Neural progenitor cell (in vitro differentiated cells): Measurements from ENCODE around the gene RPN2. TPM values are rescaled to one million over a fixed set of nuclear protein-coding genes. Genes with fewer than 3 reads are reported as not detected.

ENCODE experiments used
- DNase-seq: peaks from one replicate; pipeline ENCODE4 v3.0.0-alpha.2; 2016; ENCODE audit warnings: low spot score
- H2AFZ ChIP-seq: fragments of 200-600 bp; sonication (generic); replicated peaks from 2 replicates; pipeline ENCODE4 v1.6.1; 2016; ENCODE audit warnings: antibody characterized with exemption
- H3F3A ChIP-seq: fragments of 200-600 bp; sonication (generic); 2 replicates; pipeline ENCODE4 v1.6.1; 2016; ENCODE audit warnings: antibody characterized with exemption, low read depth
- H3K27ac ChIP-seq: fragments of 200-600 bp; sonication (generic); 2 replicates; pipeline ENCODE4 v1.5.1; 2016; ENCODE audit warnings: mild to moderate bottlenecking
- H3K27me3 ChIP-seq: fragments of 200-600 bp; sonication (generic); 2 replicates; pipeline ENCODE4 v1.6.1; 2016; ENCODE audit warnings: mild to moderate bottlenecking, moderate library complexity
- H3K36me3 ChIP-seq: fragments of 200-600 bp; sonication (generic); 2 replicates; pipeline ENCODE4 v1.5.1; 2016
- H3K4me1 ChIP-seq: fragments of 200-600 bp; sonication (generic); 2 replicates; pipeline ENCODE4 v1.6.1; 2016; ENCODE audit warnings: mixed run types
- H3K4me2 ChIP-seq: fragments of 200-600 bp; sonication (generic); 2 replicates; pipeline ENCODE4 v1.6.1; 2016
- H3K4me3 ChIP-seq: fragments of 200-600 bp; sonication (generic); 2 replicates; pipeline ENCODE4 v1.5.1; 2016
- H3K79me2 ChIP-seq: fragments of 200-600 bp; sonication (generic); 2 replicates; pipeline ENCODE4 v1.6.1; 2016; ENCODE audit warnings: low read depth
- H3K9ac ChIP-seq: fragments of 200-600 bp; sonication (generic); 2 replicates; pipeline ENCODE4 v1.6.1; 2016
- H3K9me3 ChIP-seq: fragments of 200-600 bp; sonication (generic); 2 replicates; pipeline ENCODE4 v1.5.1; 2016; ENCODE audit warnings: low read depth
- H4K20me1 ChIP-seq: fragments of 200-600 bp; sonication (generic); 2 replicates; pipeline ENCODE4 v1.6.1; 2016; ENCODE audit warnings: low read depth
- H3K27ac Mint-ChIP-seq: 3 replicates; pipeline ENCODE4 v1.8.0; 2021; ENCODE audit warnings: mixed read lengths
- H3K27me3 Mint-ChIP-seq: 2 replicates; pipeline ENCODE4 v1.8.0; 2022; ENCODE audit warnings: low read depth, mild to moderate bottlenecking, inconsistent platforms, moderate library complexity, mixed read lengths; ENCODE audit not compliant: insufficient read depth
- H3K36me3 Mint-ChIP-seq: 3 replicates; pipeline ENCODE4 v1.8.0; 2021; ENCODE audit warnings: mixed read lengths
- H3K4me1 Mint-ChIP-seq: 3 replicates; pipeline ENCODE4 v1.8.0; 2021; ENCODE audit warnings: mixed read lengths
- H3K4me3 Mint-ChIP-seq: 3 replicates; pipeline ENCODE4 v1.8.0; 2021; ENCODE audit warnings: mild to moderate bottlenecking, moderate library complexity, mixed read lengths
- H3K9me3 Mint-ChIP-seq: 3 replicates; pipeline ENCODE4 v1.8.0; 2020; ENCODE audit warnings: mixed read lengths
- EZH2 ChIP-seq: fragments of 200-600 bp; sonication (generic); IDR thresholded peaks from 2 replicates; pipeline ENCODE4 v1.6.1; 2017; ENCODE audit warnings: antibody characterized with exemption, mild to moderate bottlenecking, moderate library complexity
- EZH2phosphoT487 ChIP-seq: fragments of 200-600 bp; sonication (generic); IDR thresholded peaks from 2 replicates; pipeline ENCODE4 v1.6.1; 2017; ENCODE audit warnings: antibody characterized with exemption
- total RNA-seq: library from RNA; depleted of rRNA; stranded (reverse); fragments of >200 nt; gene quantifications from 2 replicates; pipeline ENCODE4 v1.2.3, GENCODE V29; 2015; ENCODE audit warnings: low replicate concordance
- TF ChIP-seq, protein P1 (sequence below): fragments of 200-600 bp; sonication (generic); IDR thresholded peaks from 2 replicates; pipeline ENCODE4 v1.5.1; 2017; ENCODE audit warnings: antibody characterized with exemption, mild to moderate bottlenecking

Gene RPN2
- total RNA-seq, 1 donor from 2014 or later: 249 TPM

DNA sequence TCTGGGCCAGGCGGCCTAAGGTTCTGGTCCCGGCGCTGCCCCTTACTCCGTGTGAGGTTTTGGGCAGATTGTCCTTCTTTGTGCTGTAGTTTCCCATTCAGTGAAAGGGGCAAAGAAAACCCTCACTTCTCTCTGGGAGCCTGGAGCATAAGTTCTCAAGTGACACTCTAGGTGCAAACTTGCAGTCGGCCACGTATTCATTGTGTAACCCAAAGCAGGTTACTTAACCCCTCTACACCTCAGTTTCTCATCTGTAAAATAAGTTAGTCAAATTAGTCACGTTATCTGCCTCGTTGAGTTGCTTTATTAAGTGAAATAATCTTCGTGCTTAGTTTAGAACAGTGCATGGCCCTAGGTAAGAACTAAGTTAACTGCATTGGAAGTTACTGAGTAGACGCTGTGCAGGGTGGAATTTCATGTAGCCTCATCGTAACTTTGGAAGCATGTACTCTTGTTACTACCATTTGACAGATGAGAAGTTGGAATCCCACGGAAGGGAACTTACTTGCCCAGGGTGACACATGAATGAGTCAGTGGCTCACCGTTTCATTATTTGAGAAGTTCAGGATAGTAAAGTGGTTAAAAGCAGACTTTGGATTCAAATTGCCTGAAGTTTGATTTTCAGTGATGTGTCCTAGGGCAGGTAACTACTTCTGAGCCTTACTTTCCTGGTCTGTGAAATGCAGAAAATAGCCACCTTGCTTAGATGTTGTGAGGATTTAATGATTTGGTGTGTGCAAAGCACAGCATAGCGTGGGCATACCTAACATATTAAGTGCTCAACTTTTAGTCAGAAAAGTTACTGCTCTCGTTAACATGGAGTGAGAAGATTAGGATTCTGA is 774 bp downstream of the RPN2 start:
- H3K4me2 ChIP-seq: peak overlapping the region; percentile 92
- peaks cover 9% of the 10 kb centered on the region for H3K36me3 Mint-ChIP-seq
- H3F3A ChIP-seq: peaks cover 12% of the 10 kb centered on the region
- H3K27me3 ChIP-seq: no peaks in the 10 kb centered on the region
- H3K9me3 Mint-ChIP-seq: no peaks in the 10 kb centered on the region
- H3K27me3 Mint-ChIP-seq: peaks cover 5% of the 10 kb centered on the region
- no peak for DNase-seq
- H2AFZ ChIP-seq: peak overlapping the region; percentile 66
- peak overlapping the region; percentile 92 for H3K27ac ChIP-seq
- TF ChIP-seq, protein P1, sequence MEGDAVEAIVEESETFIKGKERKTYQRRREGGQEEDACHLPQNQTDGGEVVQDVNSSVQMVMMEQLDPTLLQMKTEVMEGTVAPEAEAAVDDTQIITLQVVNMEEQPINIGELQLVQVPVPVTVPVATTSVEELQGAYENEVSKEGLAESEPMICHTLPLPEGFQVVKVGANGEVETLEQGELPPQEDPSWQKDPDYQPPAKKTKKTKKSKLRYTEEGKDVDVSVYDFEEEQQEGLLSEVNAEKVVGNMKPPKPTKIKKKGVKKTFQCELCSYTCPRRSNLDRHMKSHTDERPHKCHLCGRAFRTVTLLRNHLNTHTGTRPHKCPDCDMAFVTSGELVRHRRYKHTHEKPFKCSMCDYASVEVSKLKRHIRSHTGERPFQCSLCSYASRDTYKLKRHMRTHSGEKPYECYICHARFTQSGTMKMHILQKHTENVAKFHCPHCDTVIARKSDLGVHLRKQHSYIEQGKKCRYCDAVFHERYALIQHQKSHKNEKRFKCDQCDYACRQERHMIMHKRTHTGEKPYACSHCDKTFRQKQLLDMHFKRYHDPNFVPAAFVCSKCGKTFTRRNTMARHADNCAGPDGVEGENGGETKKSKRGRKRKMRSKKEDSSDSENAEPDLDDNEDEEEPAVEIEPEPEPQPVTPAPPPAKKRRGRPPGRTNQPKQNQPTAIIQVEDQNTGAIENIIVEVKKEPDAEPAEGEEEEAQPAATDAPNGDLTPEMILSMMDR: no peak
- TF ChIP-seq EZH2phosphoT487: no peak
- TF ChIP-seq EZH2: no peak
- peaks cover 4% of the 10 kb centered on the region for H3K4me1 ChIP-seq
- H4K20me1 ChIP-seq: peaks cover 49% of the 10 kb centered on the region
- H3K4me1 Mint-ChIP-seq: peaks cover 13% of the 10 kb centered on the region
- peaks cover 59% of the 10 kb centered on the region for H3K79me2 ChIP-seq
- no peaks in the 10 kb centered on the region for H3K9me3 ChIP-seq
- peak overlapping the region; percentile 94 for H3K9ac ChIP-seq
- H3K4me3 ChIP-seq: peak overlapping the region; percentile 93
- H3K36me3 ChIP-seq: no peaks in the 10 kb centered on the region
- peak overlapping the region; percentile 99 for H3K27ac Mint-ChIP-seq
- peak overlapping the region; percentile 88 for H3K4me3 Mint-ChIP-seq

DNA sequence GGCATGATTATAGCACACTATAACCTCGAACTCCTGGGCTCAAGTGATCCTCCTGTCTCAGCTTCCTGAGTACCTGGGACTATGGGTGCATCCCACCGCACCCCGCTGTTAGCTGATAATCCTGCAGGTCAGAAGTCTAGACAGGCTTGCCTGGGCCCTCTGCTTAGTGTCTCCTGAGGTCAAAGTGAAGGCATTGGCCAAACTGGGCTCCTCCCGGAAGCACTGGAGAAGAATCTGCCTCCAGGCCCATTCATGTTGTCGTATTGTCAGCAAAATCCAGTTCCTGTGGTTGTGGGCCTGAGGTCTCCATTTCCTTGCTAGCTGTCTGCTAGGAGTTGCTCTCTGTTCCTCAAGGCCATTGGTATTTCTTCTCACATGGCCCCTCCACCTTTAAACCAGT is 6.6 kb downstream of the RPN2 start:
- Histone ChIP-seq H3K4me3 (no peak overlapping the region), H3F3A (peaks cover 14% of the 10 kb centered on the region), H3K4me2 (no peak overlapping the region), H3K9ac (no peak overlapping the region), H3K4me1 (peaks cover under 1% of the 10 kb centered on the region), H4K20me1 (peaks cover 51% of the 10 kb centered on the region), H2AFZ (no peak overlapping the region), H3K27me3 (no peaks in the 10 kb centered on the region), H3K36me3 (peaks cover 7% of the 10 kb centered on the region), H3K9me3 (no peaks in the 10 kb centered on the region), H3K27ac (peak overlapping the region; percentile 13), H3K79me2 (peaks cover 97% of the 10 kb centered on the region)
- peaks cover 5% of the 10 kb centered on the region for H3K4me1 Mint-ChIP-seq
- no peaks in the 10 kb centered on the region for H3K27me3 Mint-ChIP-seq
- H3K4me3 Mint-ChIP-seq: no peak overlapping the region
- peaks cover 17% of the 10 kb centered on the region for H3K36me3 Mint-ChIP-seq
- H3K27ac Mint-ChIP-seq: no peak overlapping the region
- TF ChIP-seq EZH2 (no peak), EZH2phosphoT487 (no peak)
- TF ChIP-seq, protein P1: no peak
- H3K9me3 Mint-ChIP-seq: no peaks in the 10 kb centered on the region
- DNase-seq: no peak

DNA sequence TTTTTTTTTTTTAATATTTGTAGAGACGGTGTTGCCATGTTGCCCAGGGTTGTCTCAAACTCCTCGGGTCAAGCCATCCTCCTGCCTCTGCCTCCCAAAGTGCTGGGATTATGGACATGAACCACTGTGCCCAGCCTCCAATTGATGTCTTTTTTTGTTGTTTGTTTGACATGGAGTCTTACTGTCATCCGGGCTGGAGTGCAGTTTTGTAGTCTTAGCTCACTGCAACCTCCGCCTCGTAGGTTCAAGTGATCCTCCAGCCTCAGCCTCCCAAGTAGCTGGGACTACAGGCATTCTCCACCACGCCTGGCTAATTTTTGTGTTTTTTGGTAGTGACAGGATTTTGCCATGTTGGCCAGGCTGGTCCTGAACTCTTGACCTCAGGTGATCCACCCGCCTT is 9.7 kb downstream of the RPN2 start:
- Histone ChIP-seq H3K4me1 (peaks cover 15% of the 10 kb centered on the region), H3K4me2 (no peak overlapping the region), H3K9me3 (no peaks in the 10 kb centered on the region), H2AFZ (no peak overlapping the region), H3F3A (peaks cover 32% of the 10 kb centered on the region), H3K27ac (no peak overlapping the region), H3K27me3 (no peaks in the 10 kb centered on the region), H3K9ac (no peak overlapping the region), H3K4me3 (no peak overlapping the region), H3K36me3 (peaks cover 7% of the 10 kb centered on the region), H3K79me2 (peaks cover 97% of the 10 kb centered on the region), H4K20me1 (peaks cover 46% of the 10 kb centered on the region)
- Mint-ChIP-seq H3K9me3 (no peaks in the 10 kb centered on the region), H3K36me3 (peaks cover 22% of the 10 kb centered on the region), H3K4me1 (peaks cover 12% of the 10 kb centered on the region), H3K4me3 (no peak overlapping the region), H3K27me3 (peaks cover 3% of the 10 kb centered on the region), H3K27ac (no peak overlapping the region)
- TF ChIP-seq, protein P1: no peak
- DNase-seq: no peak
